Activated CD8-positive, alpha-beta T cell treated with anti-CD3 and anti-CD28 coated beads for 36 hours (primary cell): ENCODE data around the gene ALDH16A1. TPM values are rescaled to one million over a fixed set of nuclear protein-coding genes. Genes with fewer than 3 reads are reported as not detected.
A peak's percentile ranks its signal among the peaks of the same experiment; 100 is the strongest.

ENCODE experiments used
- ATAC-seq: fragments of 200-7000 bp; cut with Tn5 transposase; one replicate; pipeline ENCODE4 v1.10.0; 2021; ENCODE audit warnings: mild to moderate bottlenecking, moderate library complexity
- CTCF ChIA-PET: fragments of 350-600 bp; sonication (Branson Sonifier 250); formaldehyde crosslinking; loops from one replicate; lab custom pipeline; 2021; ENCODE audit warnings: antibody characterized with exemption; lab: Charles Lee
- POLR2A ChIA-PET: fragments of 350-600 bp; sonication (Branson Sonifier 250); formaldehyde crosslinking; loops from one replicate; lab custom pipeline; 2021; ENCODE audit warnings: antibody characterized with exemption; lab: Charles Lee
- DNase-seq: peaks from one replicate; pipeline ENCODE4 v3.0.0-alpha.2; 2020
- H3K27ac Mint-ChIP-seq: one replicate; pipeline ENCODE4 v1.8.0; 2021; ENCODE audit warnings: mild to moderate bottlenecking, mixed read lengths
- H3K27me3 Mint-ChIP-seq: one replicate; pipeline ENCODE4 v1.8.0; 2021; ENCODE audit warnings: mixed read lengths
- H3K36me3 Mint-ChIP-seq: one replicate; pipeline ENCODE4 v1.8.0; 2021; ENCODE audit warnings: low read depth, mixed read lengths
- H3K4me1 Mint-ChIP-seq: one replicate; pipeline ENCODE4 v1.8.0; 2021; ENCODE audit warnings: low read depth, mixed read lengths
- H3K4me3 Mint-ChIP-seq: one replicate; pipeline ENCODE4 v1.8.0; 2021; ENCODE audit warnings: mild to moderate bottlenecking, moderate library complexity, mixed read lengths
- H3K9me3 Mint-ChIP-seq: one replicate; pipeline ENCODE4 v1.8.0; 2021; ENCODE audit warnings: mixed read lengths
- intact Hi-C: fragments of 100-400 bp; cut with micrococcal nuclease; formaldehyde crosslinking; loops from one replicate; pipeline ENCODE4 v1.10.0; 2022
- total RNA-seq, 2 experiments: library from RNA; stranded (reverse); gene quantifications; one replicate each; pipeline ENCODE4 v1.2.3, GENCODE V29; 2021
- TF ChIP-seq, protein P1 (sequence below): fragments of 200-600 bp; IDR thresholded peaks from one replicate; pipeline ENCODE4 v1.8.0; 2022; ENCODE audit warnings: antibody characterized with exemption, mild to moderate bottlenecking

Gene ALDH16A1
- total RNA-seq, 2 experiments from 2014 or later, result 24.6 to 24.8 TPM

DNA sequence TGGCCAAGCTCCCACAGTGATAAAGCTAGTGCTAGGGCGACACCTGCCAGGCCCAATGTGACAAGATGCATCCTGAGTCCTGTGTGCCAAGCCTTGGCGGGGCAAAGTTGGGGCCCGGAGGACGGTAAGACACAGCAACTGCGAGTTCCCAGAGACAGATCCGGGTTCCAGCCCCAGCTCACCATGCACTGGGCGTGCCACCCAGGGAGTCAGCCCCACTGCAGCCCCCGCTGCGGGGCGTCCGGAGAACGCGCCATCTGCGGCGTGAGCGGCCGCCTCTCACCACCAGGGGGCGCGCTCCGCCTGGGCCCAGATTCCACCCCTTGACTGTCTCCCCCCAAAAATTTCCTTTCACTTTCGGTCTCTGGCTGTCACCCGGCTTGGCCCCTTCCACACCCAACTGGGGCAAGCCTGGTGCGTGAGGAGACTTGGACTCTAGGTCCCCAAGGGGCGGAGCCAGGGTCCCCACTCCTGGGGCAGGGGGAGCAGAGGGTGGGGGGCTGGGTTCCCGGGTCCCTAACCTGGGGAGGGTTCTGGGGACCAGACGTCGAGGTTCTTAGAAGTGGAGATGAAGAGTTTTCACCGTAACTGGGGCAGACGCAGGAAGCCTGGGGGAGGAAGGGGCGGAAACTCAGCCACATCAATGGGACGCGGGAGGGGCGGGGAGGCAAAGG, 21.0 kb downstream of the ALDH16A1 start, which contains the start of gene FLT3LG:
Gene FLT3LG, plus strand, starts transcription at position 348 of the 674 bp plus-strand sequence. CDS start 425 bp downstream, outside the sequence.
- Mint-ChIP-seq H3K9me3 (no peaks in the 10 kb centered on the region), H3K27me3 (no peaks in the 10 kb centered on the region), H3K4me3 (peak within 1 kb of the TSS; percentile 89), H3K4me1 (peaks cover 45% of the 10 kb centered on the region), H3K27ac (peak within 1 kb of the TSS; percentile 92), H3K36me3 (peaks cover 18% of the 10 kb centered on the region)
- DNase-seq (peak; percentile 93), ATAC-seq (peak; percentile 60)
- ChIA-PET CTCF (interaction anchor here (0.7 to 5.3 kb wide), 14 partner anchors 9 to 210 kb away, joined by 3 to 33 read pairs (median 6); partner anchors contain the start of genes ALDH16A1, PIH1D1 and RCN3), POLR2A (interaction anchor here (0.8 to 6.3 kb wide), 6 partner anchors 15 to 22 kb away, joined by 3 to 63 read pairs (median 5); partner anchors contain the start of genes PIH1D1 and RPL13A)
- TF ChIP-seq, protein P1, sequence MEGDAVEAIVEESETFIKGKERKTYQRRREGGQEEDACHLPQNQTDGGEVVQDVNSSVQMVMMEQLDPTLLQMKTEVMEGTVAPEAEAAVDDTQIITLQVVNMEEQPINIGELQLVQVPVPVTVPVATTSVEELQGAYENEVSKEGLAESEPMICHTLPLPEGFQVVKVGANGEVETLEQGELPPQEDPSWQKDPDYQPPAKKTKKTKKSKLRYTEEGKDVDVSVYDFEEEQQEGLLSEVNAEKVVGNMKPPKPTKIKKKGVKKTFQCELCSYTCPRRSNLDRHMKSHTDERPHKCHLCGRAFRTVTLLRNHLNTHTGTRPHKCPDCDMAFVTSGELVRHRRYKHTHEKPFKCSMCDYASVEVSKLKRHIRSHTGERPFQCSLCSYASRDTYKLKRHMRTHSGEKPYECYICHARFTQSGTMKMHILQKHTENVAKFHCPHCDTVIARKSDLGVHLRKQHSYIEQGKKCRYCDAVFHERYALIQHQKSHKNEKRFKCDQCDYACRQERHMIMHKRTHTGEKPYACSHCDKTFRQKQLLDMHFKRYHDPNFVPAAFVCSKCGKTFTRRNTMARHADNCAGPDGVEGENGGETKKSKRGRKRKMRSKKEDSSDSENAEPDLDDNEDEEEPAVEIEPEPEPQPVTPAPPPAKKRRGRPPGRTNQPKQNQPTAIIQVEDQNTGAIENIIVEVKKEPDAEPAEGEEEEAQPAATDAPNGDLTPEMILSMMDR, result peak; percentile 94
- intact Hi-C loops, result no loop called here

DNA sequence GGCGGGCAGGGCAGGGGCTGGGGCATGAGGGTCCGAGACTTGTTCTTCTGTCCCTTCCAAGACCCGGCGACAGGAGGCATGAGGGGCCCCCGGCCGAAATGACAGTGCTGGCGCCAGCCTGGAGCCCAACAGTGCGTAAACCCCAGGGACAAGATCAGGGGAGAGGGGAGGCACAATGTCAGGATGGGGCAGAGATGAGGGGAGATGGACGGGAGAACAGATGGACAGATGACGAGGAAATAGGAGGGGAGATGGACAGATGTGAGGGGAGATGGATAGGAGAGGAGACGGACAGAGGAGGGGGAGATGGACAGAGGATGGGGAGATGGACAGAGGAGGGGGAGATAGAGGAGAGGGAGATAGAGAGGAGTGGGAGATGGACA, 21.5 kb downstream of the ALDH16A1 start:
- ATAC-seq (no peak), DNase-seq (no peak)
- no peaks in the 10 kb centered on the region for H3K27me3 Mint-ChIP-seq
- intact Hi-C loops, result no loop called here
- peaks cover 43% of the 10 kb centered on the region for H3K4me1 Mint-ChIP-seq
- peak overlapping the region; percentile 92 for H3K27ac Mint-ChIP-seq
- peak overlapping the region; percentile 89 for H3K4me3 Mint-ChIP-seq
- no peaks in the 10 kb centered on the region for H3K9me3 Mint-ChIP-seq
- TF ChIP-seq, protein P1, result no peak
- peaks cover 16% of the 10 kb centered on the region for H3K36me3 Mint-ChIP-seq
- ChIA-PET POLR2A (interaction anchor here (0.6 to 6.3 kb wide), 7 partner anchors 14 to 77 kb away, joined by 3 to 76 read pairs (median 5); partner anchors contain the start of gene RPL13A), CTCF (interaction anchor here (1.0 to 5.3 kb wide), 6 partner anchors 21 to 173 kb away, joined by 3 to 33 read pairs (median 12); partner anchors contain the start of genes ALDH16A1, PIH1D1 and RPS11)

DNA sequence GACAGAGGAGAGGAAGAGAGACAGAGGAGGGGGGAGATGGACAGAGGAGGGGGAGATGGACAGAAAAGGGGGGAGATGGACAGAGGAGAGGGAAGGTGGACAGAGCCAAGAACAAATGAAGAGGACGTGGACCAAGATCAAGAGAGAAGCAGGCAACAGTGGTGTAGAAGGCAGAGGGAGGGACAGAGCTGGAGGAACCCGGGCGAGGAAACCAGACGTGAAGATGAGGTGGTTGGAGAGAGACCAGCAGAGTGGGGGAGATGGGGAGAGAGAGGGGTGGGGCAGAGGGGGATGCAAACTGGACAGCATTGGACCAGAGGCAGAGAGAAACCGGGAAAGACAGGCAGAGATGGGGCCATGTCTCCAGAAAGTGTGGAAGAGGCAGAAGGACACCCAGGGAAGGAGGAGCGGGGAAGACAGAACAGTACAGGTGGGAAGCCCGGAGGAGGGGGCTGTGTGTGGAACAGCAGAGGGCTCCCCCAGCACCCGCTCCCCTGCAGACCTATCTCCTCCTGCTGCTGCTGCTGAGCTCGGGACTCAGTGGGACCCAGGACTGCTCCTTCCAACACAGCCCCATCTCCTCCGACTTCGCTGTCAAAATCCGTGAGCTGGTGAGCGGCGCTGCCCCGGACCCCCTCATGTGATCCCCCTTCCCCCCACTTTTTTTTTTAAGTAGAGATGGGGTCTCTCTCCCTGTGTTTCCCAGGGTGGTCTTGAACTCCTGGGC, 22.3 kb downstream of the ALDH16A1 start:
- TF ChIP-seq, protein P1, result no peak
- ATAC-seq (peak; percentile 2), DNase-seq (peak; percentile 47)
- CTCF ChIA-PET, result interaction anchor here (0.7 to 2.9 kb wide), 14 partner anchors 9 to 144 kb away, joined by 3 to 19 read pairs (median 4); partner anchors contain the start of genes ALDH16A1, PIH1D1, RPL13A and RPS11
- intact Hi-C loops, result no loop called here
- Mint-ChIP-seq H3K27me3 (no peaks in the 10 kb centered on the region), H3K4me3 (peak overlapping the region; percentile 89), H3K4me1 (peaks cover 36% of the 10 kb centered on the region), H3K36me3 (peaks cover 20% of the 10 kb centered on the region), H3K27ac (peak overlapping the region; percentile 92), H3K9me3 (no peaks in the 10 kb centered on the region)
- POLR2A ChIA-PET, result interaction anchor here (0.6 to 5.3 kb wide), 9 partner anchors 10 to 139 kb away, joined by 3 to 76 read pairs (median 3); partner anchors contain the start of genes RPL13A and RPS11

GRCh38 chr19:49475995-49476880, 23.2 kb downstream of the ALDH16A1 start:
- Mint-ChIP-seq H3K27ac (peak overlapping the region; percentile 92), H3K36me3 (peaks cover 23% of the 10 kb centered on the region), H3K27me3 (no peaks in the 10 kb centered on the region), H3K9me3 (no peaks in the 10 kb centered on the region), H3K4me1 (peaks cover 30% of the 10 kb centered on the region), H3K4me3 (peak overlapping the region; percentile 89)
- DNase-seq (peak; percentile 91), ATAC-seq (peak; percentile 75)
- CTCF ChIA-PET, result interaction anchor here (0.6 to 2.9 kb wide), 19 partner anchors 9 to 209 kb away, joined by 3 to 19 read pairs (median 4); partner anchors contain the start of genes ALDH16A1, PIH1D1 and RPL13A
- POLR2A ChIA-PET, result interaction anchor here (0.5 to 5.3 kb wide), 7 partner anchors 11 to 79 kb away, joined by 3 to 76 read pairs (median 5); partner anchors contain the start of genes RPL13A and RPS11
- intact Hi-C loops, result no loop called here
- TF ChIP-seq, protein P1, result peak; percentile 88
